Putamen (tissue), 1 donor: ENCODE measurements around the gene PCDHB14.
"Not testable (repeated sequence)": the region's sequence is repeated elsewhere in the genome, so short reads cannot be mapped to it uniquely, and the experiment has no call there.

Source experiments
- DNase-seq: peaks from one replicate; pipeline ENCODE4 v3.0.0-alpha.2; 2016; ENCODE audit warnings: low spot score

The PCDHB14 gene

GRCh38 chr5:141210281-141210680 is 12.9 kb upstream of the PCDHB14 start:
- DNase-seq: not testable (repeated sequence)

- DNase-seq: not testable (repeated sequence)
Observed at GRCh38 chr5:141210849-141211248, 12.3 kb upstream of the PCDHB14 start.

GRCh38 chr5:141213656-141214339 is 9.3 kb upstream of the PCDHB14 start, which contains the start of gene PCDHB13:
Gene PCDHB13, plus strand, starts transcription at chr5:141213919. Its CDS starts 205 bp downstream, at chr5:141214124.
- peak; percentile 9 for DNase-seq

GRCh38 chr5:141214583-141214982 is 8.6 kb upstream of the PCDHB14 start:
- DNase-seq: not testable (repeated sequence)

GRCh38 chr5:141215504-141215903 is 7.6 kb upstream of the PCDHB14 start:
- not testable (repeated sequence) for DNase-seq

GRCh38 chr5:141216035-141216434 is 7.1 kb upstream of the PCDHB14 start:
- DNase-seq: not testable (repeated sequence)

- DNase-seq: not testable (repeated sequence)
Observed at GRCh38 chr5:141224844-141225243, 1.7 kb downstream of the PCDHB14 start.

GRCh38 chr5:141225421-141225820 is 2.3 kb downstream of the PCDHB14 start:
- DNase-seq: not testable (repeated sequence)

GRCh38 chr5:141234109-141234667 is 11.0 kb downstream of the PCDHB14 start:
- no peak for DNase-seq

- not testable (repeated sequence) for DNase-seq
Observed at GRCh38 chr5:141235922-141236321, 12.8 kb downstream of the PCDHB14 start.

GRCh38 chr5:141236516-141237313 is 13.6 kb downstream of the PCDHB14 start:
- DNase-seq: no peak

- no peak for DNase-seq
Observed at GRCh38 chr5:141241496-141241895, 18.4 kb downstream of the PCDHB14 start.

GRCh38 chr5:141245250-141245717 is 22.1 kb downstream of the PCDHB14 start, which contains the start of gene PCDHB15:
Gene PCDHB15, plus strand, starts transcription at chr5:141245395. Its CDS starts 184 bp downstream, at chr5:141245579.
- DNase-seq: peak; percentile 25

GRCh38 chr5:141246971-141247370 is 23.8 kb downstream of the PCDHB14 start:
- DNase-seq: not testable (repeated sequence)

GRCh38 chr5:141247434-141247833 is 24.3 kb downstream of the PCDHB14 start:
- not testable (repeated sequence) for DNase-seq

- DNase-seq: no peak
Observed at GRCh38 chr5:141250576-141250975, 27.4 kb downstream of the PCDHB14 start.

- DNase-seq: no peak
Observed at GRCh38 chr5:141258464-141258863, 35.3 kb downstream of the PCDHB14 start.

- DNase-seq: no peak
Observed at GRCh38 chr5:141258948-141259347, 35.8 kb downstream of the PCDHB14 start.

GRCh38 chr5:141260458-141261237 is 37.5 kb downstream of the PCDHB14 start:
- DNase-seq: no peak

- no peak for DNase-seq
Observed at GRCh38 chr5:141261238-141261546, 38.0 kb downstream of the PCDHB14 start.

- no peak for DNase-seq
Observed at GRCh38 chr5:141269195-141269594, 46.1 kb downstream of the PCDHB14 start.

GRCh38 chr5:141272906-141273305 is 49.8 kb downstream of the PCDHB14 start:
- DNase-seq: no peak
